Measurements from ENCODE around the gene PLCH1.
"Not testable (repeated sequence)": the region's sequence is repeated elsewhere in the genome, so short reads cannot be mapped to it uniquely, and the experiment has no call there.

The PLCH1 gene

DNA sequence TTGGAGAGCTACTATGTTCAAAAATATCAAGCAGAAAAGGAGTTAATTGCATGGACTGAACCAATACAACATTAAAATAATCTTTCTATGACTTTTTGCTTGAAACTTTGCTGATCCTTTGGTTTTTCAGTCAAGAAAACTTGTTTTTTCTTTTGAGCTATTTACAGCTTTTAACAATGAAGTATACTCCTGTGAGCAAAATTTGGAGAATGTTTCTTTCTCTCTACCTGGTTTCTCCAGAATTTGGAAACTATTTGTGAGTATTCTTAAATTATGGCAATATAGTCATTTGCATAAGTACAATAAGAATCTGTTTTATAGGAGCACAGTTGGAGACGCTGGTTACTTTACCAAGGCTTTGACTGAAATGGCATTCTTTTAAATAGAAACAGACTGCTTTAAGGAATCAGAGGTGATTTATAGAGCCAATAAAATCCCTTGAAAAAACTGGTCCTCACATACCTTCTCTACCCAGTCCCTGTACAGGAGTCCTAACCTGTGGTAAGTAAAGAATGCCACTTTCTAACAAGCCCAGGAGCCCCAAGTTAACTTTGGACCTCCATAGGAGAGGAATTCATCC lies 127.4 kb downstream of the PLCH1 start:
- 100% methylated on average over 1 of the region's 1 CpG for WGBS
- H3K36me3 ChIP-seq (ENCODE audit: insufficient read depth, low read length): peaks cover 5% of the 10 kb centered on the region; the same call in 1 of the 2 replicates
- H3K4me1 ChIP-seq (ENCODE audit: insufficient read depth, low read length): peaks cover 27% of the 10 kb centered on the region
- H3K9ac ChIP-seq (ENCODE audit: low read depth, low read length): no peak overlapping the region
- no peaks in the 10 kb centered on the region for H3K27me3 ChIP-seq (ENCODE audit: insufficient read depth, low read length)
- H3K4me3 ChIP-seq (ENCODE audit: low read length): no peak overlapping the region
- H3K9me3 ChIP-seq (ENCODE audit: insufficient read depth, low read depth, low read length): peaks cover 39% of the 10 kb centered on the region
- no peak overlapping the region for H3K27ac ChIP-seq (ENCODE audit: low read depth, low read length)

DNA sequence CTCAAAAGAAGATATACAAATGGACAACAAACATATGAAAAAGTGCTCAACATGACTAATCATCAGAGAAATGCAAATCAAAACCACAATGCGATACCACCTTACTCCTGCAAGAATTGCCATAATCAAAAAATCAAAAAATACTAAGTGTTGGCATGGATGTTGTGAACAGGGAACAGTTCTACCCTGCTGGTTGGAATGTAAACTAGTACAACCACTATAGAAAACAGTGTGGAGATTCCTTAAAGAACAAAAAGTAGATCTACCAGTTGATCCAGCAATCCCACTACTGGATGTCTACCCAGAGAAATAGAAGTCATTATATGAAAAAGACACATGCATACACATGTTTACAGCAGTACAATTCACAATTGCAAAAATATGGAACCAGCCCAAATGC lies 129.7 kb downstream of the PLCH1 start:
- not testable (repeated sequence) for H3K9ac ChIP-seq (ENCODE audit: low read depth, low read length); H3K27me3 ChIP-seq (ENCODE audit: insufficient read depth, low read length); H3K36me3 ChIP-seq (ENCODE audit: insufficient read depth, low read length); H3K27ac ChIP-seq (ENCODE audit: low read depth, low read length); H3K4me3 ChIP-seq (ENCODE audit: low read length)
- peaks cover 21% of the 10 kb centered on the region for H3K4me1 ChIP-seq (ENCODE audit: insufficient read depth, low read length)
- 100% methylated on average over 1 of the region's 1 CpG for WGBS
- peaks cover 39% of the 10 kb centered on the region for H3K9me3 ChIP-seq (ENCODE audit: insufficient read depth, low read depth, low read length)

DNA sequence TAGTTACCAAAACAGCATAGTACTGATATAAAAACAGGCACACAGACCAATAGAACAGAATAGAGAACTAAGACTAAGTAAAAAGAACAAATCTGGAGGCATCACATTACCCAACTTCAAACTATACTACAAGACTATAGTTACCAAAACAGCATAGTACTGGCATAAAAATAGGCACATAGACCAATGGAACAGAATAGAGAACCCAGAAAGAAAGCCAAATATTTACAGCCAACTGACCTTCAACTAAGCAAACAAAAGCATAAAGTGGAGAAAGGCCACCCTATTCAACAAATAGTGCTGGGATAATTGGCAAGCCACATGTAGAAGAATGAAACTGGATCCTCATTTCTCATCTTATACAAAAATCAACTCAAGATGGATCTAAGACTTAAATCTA lies 130.5 kb downstream of the PLCH1 start:
- not testable (repeated sequence) for H3K9ac ChIP-seq (ENCODE audit: low read depth, low read length); H3K36me3 ChIP-seq (ENCODE audit: insufficient read depth, low read length); H3K27me3 ChIP-seq (ENCODE audit: insufficient read depth, low read length); H3K4me3 ChIP-seq (ENCODE audit: low read length); H3K27ac ChIP-seq (ENCODE audit: low read depth, low read length)
- Histone ChIP-seq H3K9me3 (ENCODE audit: insufficient read depth, low read depth, low read length) (peaks cover 39% of the 10 kb centered on the region), H3K4me1 (ENCODE audit: insufficient read depth, low read length) (peaks cover 15% of the 10 kb centered on the region)

DNA sequence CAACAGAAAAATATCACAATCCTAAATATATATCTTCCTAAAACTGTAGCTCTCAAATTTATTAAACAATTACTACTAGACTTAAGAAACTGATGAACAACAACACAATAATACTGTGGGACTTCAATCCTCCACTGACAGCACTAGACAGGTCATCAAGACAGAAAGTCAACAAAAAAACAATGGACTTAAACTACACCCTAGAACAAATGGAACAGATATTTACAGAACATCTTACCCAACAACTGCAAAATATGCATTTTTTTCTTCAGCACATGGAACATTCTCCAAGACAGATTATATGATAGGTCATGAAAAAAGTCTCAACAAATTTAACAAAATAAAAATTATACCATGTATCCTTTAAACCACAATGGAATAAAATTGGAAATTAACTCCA lies 133.4 kb downstream of the PLCH1 start:
- peaks cover 21% of the 10 kb centered on the region for H3K9me3 ChIP-seq (ENCODE audit: insufficient read depth, low read depth, low read length)
- H3K4me1 ChIP-seq (ENCODE audit: insufficient read depth, low read length): peaks cover 19% of the 10 kb centered on the region
- no peak overlapping the region for H3K9ac ChIP-seq (ENCODE audit: low read depth, low read length)
- H3K36me3 ChIP-seq (ENCODE audit: insufficient read depth, low read length): peaks cover under 1% of the 10 kb centered on the region; the same call in 1 of the 2 replicates
- no peaks in the 10 kb centered on the region for H3K27me3 ChIP-seq (ENCODE audit: insufficient read depth, low read length)
- H3K27ac ChIP-seq (ENCODE audit: low read depth, low read length): no peak overlapping the region
- H3K4me3 ChIP-seq (ENCODE audit: low read length): no peak overlapping the region

DNA sequence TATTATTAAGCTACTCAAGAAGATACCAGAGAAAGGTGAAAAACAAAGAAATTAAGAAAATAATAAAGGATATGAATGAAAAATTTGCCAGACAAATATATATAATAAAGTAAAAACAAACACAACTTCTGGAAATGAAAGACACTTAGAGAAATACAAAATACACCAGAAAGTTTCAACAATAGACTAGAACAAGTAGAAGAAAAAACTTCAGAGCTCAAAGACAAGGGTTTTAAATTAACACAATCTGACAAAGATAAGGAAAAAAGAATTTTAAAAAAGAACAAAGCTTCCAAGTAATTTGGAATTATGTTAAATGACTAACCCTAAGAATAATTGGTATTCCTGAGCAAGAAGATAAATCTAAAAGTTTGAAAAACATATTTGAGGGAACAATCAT lies 135.3 kb downstream of the PLCH1 start:
- Histone ChIP-seq H3K9ac (ENCODE audit: low read depth, low read length) (no peak overlapping the region), H3K36me3 (ENCODE audit: insufficient read depth, low read length) (no peaks in the 10 kb centered on the region), H3K4me3 (ENCODE audit: low read length) (no peak overlapping the region), H3K9me3 (ENCODE audit: insufficient read depth, low read depth, low read length) (peaks cover 3% of the 10 kb centered on the region; the same call in 1 of the 2 replicates), H3K4me1 (ENCODE audit: insufficient read depth, low read length) (peaks cover 28% of the 10 kb centered on the region), H3K27ac (ENCODE audit: low read depth, low read length) (no peak overlapping the region), H3K27me3 (ENCODE audit: insufficient read depth, low read length) (no peaks in the 10 kb centered on the region)

DNA sequence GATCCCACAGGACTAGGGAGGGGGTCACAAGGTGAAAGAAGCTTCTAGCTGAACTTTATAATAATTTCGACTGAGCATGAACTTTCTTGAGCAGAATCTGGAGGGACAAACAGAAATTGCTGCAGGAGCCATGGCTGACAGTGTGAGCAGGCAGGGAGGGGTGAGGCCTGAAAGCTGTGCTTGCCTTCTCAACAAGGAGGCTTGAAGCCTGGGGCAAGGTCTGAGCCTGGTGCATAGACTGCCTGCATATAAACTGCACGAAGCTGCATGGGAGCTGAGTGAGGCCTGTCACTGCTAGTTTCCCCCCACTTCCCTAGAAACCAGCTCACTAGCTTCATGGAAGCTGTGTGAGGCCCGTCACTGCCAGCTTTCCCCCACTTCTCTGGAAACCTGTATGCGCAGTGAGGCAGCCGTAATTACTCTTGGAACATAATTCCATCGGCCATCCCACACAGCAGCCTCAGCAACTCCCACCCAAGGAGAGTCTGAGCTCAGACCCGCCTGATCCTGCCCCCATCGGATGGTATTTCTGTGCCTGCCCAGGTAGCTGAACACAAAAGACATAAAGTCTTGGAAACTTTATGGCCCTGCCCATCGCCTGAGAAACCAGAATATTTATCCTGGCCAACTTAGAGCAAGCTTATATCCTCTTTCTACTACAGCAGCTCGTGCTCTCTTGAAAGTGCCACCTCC lies 136.5 kb downstream of the PLCH1 start:
- Histone ChIP-seq H3K9ac (ENCODE audit: low read depth, low read length) (no peak overlapping the region), H3K27ac (ENCODE audit: low read depth, low read length) (no peak overlapping the region), H3K36me3 (ENCODE audit: insufficient read depth, low read length) (no peaks in the 10 kb centered on the region), H3K27me3 (ENCODE audit: insufficient read depth, low read length) (no peaks in the 10 kb centered on the region), H3K4me3 (ENCODE audit: low read length) (no peak overlapping the region), H3K9me3 (ENCODE audit: insufficient read depth, low read depth, low read length) (no peaks in the 10 kb centered on the region), H3K4me1 (ENCODE audit: insufficient read depth, low read length) (peaks cover 28% of the 10 kb centered on the region)
- 86% methylated on average over 10 of the region's 10 CpGs for WGBS

DNA sequence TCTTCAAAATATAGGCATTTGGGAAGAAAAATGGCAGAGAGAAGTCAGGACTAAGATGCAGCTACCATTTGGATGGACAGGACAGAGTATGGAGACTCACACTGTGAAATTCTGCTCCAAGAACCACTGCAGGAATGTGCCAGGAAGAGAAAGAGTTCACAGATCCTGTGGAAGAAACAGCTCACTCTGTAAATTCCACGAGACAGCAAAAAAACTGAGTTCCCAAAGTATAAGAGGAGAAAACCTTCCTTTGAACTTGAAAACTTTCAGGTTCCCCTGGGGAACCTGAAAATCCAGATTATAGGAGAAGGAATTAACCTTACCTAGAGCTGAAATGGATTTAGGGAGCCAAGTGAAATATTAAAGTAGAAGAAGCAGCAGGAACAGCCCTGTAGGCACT lies 137.1 kb downstream of the PLCH1 start:
- Histone ChIP-seq H3K4me1 (ENCODE audit: insufficient read depth, low read length) (peaks cover 28% of the 10 kb centered on the region), H3K9me3 (ENCODE audit: insufficient read depth, low read depth, low read length) (no peaks in the 10 kb centered on the region), H3K9ac (ENCODE audit: low read depth, low read length) (no peak overlapping the region), H3K36me3 (ENCODE audit: insufficient read depth, low read length) (no peaks in the 10 kb centered on the region), H3K4me3 (ENCODE audit: low read length) (no peak overlapping the region), H3K27ac (ENCODE audit: low read depth, low read length) (no peak overlapping the region), H3K27me3 (ENCODE audit: insufficient read depth, low read length) (no peaks in the 10 kb centered on the region)
- 94% methylated on average over 1 of the region's 1 CpG for WGBS

DNA sequence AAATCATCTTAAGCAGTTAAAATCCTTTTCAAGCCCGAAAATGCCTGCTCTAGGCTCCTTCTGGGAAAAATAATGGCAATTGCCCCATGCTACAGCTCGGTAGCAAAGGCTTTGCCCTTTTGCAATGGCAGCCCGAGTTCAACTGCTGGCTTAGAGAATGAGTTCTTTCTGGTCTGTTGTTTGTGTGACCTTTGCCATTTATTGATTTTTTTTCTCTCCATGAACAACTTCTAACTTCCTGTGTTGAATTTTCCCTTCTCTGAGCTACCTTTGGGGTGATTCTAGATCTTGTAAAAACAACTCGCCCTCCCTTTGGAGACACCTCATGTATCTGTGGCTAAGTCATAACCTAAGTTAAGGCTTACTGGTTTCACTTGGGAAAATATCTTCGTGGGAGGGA lies 139.3 kb downstream of the PLCH1 start:
- no peak overlapping the region for H3K4me3 ChIP-seq (ENCODE audit: low read length)
- no peaks in the 10 kb centered on the region for H3K36me3 ChIP-seq (ENCODE audit: insufficient read depth, low read length)
- no peak overlapping the region for H3K27ac ChIP-seq (ENCODE audit: low read depth, low read length)
- 89% methylated on average over 5 of the region's 5 CpGs for WGBS
- peaks cover 33% of the 10 kb centered on the region for H3K4me1 ChIP-seq (ENCODE audit: insufficient read depth, low read length)
- H3K9me3 ChIP-seq (ENCODE audit: insufficient read depth, low read depth, low read length): no peaks in the 10 kb centered on the region
- no peak overlapping the region for H3K9ac ChIP-seq (ENCODE audit: low read depth, low read length)
- H3K27me3 ChIP-seq (ENCODE audit: insufficient read depth, low read length): no peaks in the 10 kb centered on the region

DNA sequence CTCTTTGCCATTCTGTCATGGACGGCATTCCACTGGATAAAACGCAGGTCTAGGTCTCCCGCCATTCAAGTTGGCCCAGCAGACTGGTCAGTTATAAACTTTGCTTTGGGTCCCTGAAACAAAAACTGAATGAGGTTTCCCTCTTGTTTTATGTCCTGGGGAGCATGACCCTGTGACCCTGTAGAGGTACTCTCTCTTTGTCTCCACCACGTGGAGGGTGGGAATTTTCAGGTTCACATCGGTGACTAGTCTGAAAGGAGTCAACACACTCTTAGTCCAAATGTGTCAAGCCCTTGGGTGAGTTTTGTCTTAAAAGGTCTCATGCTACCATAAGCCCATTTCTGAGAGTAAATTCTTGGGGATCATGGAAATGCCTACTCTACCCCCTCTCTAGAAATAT lies 139.9 kb downstream of the PLCH1 start:
- Histone ChIP-seq H3K27me3 (ENCODE audit: insufficient read depth, low read length) (no peaks in the 10 kb centered on the region), H3K4me1 (ENCODE audit: insufficient read depth, low read length) (peaks cover 33% of the 10 kb centered on the region), H3K36me3 (ENCODE audit: insufficient read depth, low read length) (no peaks in the 10 kb centered on the region), H3K9ac (ENCODE audit: low read depth, low read length) (no peak overlapping the region), H3K27ac (ENCODE audit: low read depth, low read length) (no peak overlapping the region), H3K9me3 (ENCODE audit: insufficient read depth, low read depth, low read length) (no peaks in the 10 kb centered on the region), H3K4me3 (ENCODE audit: low read length) (no peak overlapping the region)
- 86% methylated on average over 5 of the region's 5 CpGs for WGBS

DNA sequence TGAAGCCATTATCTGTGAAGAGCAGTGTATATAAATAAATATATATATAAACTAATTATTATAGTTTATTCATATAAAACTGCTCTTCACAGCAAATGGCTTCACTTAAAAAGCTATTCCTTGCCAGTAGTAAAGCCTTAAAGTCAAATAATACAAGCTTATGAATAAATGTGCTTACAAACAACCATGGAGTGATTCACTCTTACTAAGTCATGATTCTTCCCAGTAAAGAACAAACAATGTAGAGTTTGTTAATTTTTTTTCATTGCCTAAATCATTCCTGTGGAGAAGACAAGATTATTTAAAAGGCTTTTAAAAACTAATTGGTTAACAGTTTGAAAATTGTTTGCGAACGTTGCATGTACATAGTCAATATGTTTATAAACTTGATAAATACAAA lies 140.7 kb downstream of the PLCH1 start:
- H3K9ac ChIP-seq (ENCODE audit: low read depth, low read length): no peak overlapping the region
- no peaks in the 10 kb centered on the region for H3K9me3 ChIP-seq (ENCODE audit: insufficient read depth, low read depth, low read length)
- H3K4me3 ChIP-seq (ENCODE audit: low read length): no peak overlapping the region
- H3K27ac ChIP-seq (ENCODE audit: low read depth, low read length): no peak overlapping the region
- H3K36me3 ChIP-seq (ENCODE audit: insufficient read depth, low read length): no peaks in the 10 kb centered on the region
- H3K4me1 ChIP-seq (ENCODE audit: insufficient read depth, low read length): peaks cover 34% of the 10 kb centered on the region
- H3K27me3 ChIP-seq (ENCODE audit: insufficient read depth, low read length): no peaks in the 10 kb centered on the region
- WGBS: 100% methylated on average over 2 of the region's 2 CpGs

DNA sequence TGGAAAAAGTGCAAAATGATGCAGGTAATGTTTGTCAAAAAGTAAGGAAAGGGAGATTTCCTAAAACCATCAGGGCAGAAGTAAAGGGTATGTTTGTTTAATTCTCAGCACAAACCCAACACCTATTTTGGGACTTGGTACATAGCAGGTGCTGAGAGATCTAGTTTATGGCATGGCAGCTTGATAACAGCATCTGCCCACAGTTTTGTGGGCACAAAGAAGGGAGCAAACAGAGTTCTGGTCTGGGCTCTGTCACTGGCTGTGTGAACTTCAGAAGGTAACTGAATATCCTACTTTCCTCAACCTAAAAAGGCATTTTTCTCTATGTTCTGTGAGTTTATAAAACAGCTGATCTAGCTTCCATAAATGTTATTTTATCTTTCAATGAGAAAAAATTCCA lies 141.6 kb downstream of the PLCH1 start:
- H3K4me1 ChIP-seq (ENCODE audit: insufficient read depth, low read length): peaks cover 35% of the 10 kb centered on the region
- H3K27me3 ChIP-seq (ENCODE audit: insufficient read depth, low read length): no peaks in the 10 kb centered on the region
- no peak overlapping the region for H3K27ac ChIP-seq (ENCODE audit: low read depth, low read length)
- H3K36me3 ChIP-seq (ENCODE audit: insufficient read depth, low read length): no peaks in the 10 kb centered on the region
- H3K9ac ChIP-seq (ENCODE audit: low read depth, low read length): no peak overlapping the region
- H3K9me3 ChIP-seq (ENCODE audit: insufficient read depth, low read depth, low read length): no peaks in the 10 kb centered on the region
- no peak overlapping the region for H3K4me3 ChIP-seq (ENCODE audit: low read length)

DNA sequence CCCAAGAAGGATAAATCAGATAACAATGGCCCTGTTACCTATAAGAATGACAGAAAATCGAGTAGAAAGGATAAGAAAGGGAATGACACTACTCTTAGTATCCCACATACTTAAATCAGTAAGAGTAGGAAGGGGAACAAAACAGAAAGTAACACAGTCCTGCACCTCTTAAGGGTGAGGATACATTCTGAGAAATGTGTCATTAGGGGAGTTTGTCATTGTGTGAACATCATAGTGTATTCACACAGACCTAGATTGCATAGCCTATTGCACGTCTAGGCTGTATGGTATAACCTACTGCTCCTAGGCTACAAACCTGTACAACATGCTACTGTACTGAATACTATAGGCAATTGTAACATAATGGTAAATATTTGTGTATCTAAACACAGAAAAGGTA lies 142.6 kb downstream of the PLCH1 start:
- Histone ChIP-seq H3K4me1 (ENCODE audit: insufficient read depth, low read length) (peaks cover 27% of the 10 kb centered on the region), H3K27me3 (ENCODE audit: insufficient read depth, low read length) (no peaks in the 10 kb centered on the region), H3K27ac (ENCODE audit: low read depth, low read length) (no peak overlapping the region), H3K9me3 (ENCODE audit: insufficient read depth, low read depth, low read length) (no peaks in the 10 kb centered on the region), H3K9ac (ENCODE audit: low read depth, low read length) (no peak overlapping the region), H3K36me3 (ENCODE audit: insufficient read depth, low read length) (no peaks in the 10 kb centered on the region), H3K4me3 (ENCODE audit: low read length) (no peak overlapping the region)
- WGBS: 100% methylated on average over 1 of the region's 2 CpGs
